OCI-M2 (cell line): ENCODE measurements around the gene SLC28A1.
"Not testable (repeated sequence)": the region's sequence is repeated elsewhere in the genome, so short reads cannot be mapped to it uniquely, and the experiment has no call there.

Experiments used
- DNase-seq: peaks from one replicate; lab custom pipeline; 2025; ENCODE audit not compliant: unreplicated experiment; lab: John Stamatoyannopoulos, UW

SLC28A1 gene

GRCh38 chr15:84909029-84909428 lies 24.6 kb downstream of the SLC28A1 start:
- no peak for DNase-seq

GRCh38 chr15:84909782-84910181 lies 25.3 kb downstream of the SLC28A1 start:
- no peak for DNase-seq

DNA sequence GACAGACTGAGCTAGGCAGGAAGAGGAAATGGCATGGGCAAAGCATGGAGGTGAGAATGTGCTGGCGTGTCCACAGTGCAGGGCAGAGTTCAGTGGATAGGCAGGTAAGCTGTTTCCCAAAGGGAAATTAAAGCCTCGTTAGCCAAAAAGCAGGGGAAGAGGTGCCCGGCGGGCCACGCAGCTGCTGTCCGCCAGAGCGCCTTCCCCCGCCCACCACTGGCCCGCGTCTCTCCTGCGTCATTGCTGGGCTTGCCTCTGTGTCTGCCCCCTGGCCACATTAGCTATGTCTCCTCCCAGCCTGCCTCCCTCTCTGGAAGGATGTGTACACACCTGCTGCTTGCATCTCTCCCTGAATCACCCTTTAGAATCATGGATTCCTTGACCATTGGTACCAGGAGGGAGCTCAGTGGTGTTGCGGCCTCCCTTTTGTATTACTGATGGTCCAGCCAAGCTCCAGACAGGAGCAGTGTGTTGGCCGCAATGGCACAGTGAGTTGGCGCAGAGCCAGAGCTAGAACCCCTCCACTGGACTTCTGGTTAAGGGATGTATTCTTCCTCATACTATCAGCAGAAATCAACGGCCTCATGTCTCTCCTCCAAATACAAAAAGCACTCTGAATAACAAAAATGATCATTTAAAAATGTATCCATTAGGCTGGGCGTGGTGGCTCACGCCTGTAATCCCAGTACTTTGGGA lies 26.6 kb downstream of the SLC28A1 start:
- DNase-seq, result no peak

DNA sequence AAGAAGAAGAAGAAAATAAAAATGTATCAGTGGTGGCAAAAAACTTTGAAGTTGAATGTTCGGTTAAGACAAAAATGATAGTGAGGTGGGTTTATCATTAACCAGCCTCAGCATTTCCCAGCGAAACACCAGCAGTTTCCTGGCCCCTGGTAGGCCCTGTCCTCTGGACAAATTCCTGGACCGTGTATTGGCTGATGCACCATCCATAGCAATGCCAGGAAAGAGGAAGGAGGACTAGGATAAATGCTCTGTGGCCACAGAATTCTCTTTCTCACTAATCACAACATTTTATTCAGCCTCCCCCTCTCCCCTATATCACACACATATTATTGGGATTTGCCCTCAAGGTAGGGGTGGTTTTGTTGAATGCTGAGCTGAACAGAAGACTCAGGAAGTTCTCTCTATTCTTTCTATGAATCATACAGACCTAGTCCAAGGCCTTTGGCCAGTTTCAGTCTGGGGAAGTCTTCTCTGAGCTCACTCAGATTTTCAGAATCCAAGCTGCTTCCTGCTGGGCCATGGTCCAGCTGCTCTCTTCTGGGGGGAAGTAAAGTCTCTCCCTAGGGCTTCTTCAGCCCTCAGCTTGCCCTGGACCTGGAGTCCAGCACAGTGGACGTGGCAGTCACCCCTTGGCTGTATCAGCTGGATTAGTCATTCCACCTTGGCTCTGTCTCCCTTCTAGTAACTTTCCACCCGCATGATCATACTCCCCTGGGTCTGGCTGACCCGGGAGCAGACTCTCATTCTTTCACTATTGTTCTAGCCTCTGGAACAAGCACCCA lies 27.6 kb downstream of the SLC28A1 start:
- DNase-seq, result no peak

DNA sequence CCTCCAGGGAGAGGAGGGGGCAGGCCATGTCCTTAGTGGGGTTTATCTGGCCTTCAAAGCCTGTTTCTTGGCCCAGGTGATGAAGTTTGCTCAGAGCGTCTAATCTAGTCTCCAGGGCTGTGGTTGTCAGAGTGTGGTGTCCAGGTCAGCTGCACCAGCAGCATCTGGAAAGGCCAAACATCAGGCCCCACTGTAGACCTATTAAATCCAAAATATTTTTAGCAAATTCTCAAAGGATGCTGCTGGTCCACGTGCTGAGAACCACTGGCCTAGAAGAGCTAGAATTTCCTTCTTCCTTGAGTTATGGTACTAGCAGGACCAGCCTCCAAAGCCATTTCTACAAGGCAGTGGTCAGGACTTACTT lies 28.9 kb downstream of the SLC28A1 start:
- no peak for DNase-seq

DNA sequence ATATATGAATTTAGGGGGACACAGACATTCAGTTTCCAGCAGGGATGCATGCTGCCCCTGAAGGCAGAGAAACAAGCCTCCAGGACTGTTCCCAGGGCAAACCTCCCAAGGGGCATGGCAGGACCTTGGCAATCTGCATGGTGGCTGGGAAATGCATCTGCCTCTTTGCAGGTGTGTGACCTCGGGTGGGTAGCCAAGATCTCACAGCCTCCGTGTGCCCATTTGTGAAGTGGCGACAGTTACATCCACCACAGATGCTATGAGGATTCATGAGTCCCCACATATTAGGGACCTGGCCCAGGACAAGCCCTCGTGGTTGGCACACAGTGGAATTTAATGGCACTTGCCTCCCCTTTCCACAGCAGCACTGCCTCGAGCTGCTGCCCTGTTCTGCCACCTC lies 29.9 kb downstream of the SLC28A1 start:
- DNase-seq, result no peak

DNA sequence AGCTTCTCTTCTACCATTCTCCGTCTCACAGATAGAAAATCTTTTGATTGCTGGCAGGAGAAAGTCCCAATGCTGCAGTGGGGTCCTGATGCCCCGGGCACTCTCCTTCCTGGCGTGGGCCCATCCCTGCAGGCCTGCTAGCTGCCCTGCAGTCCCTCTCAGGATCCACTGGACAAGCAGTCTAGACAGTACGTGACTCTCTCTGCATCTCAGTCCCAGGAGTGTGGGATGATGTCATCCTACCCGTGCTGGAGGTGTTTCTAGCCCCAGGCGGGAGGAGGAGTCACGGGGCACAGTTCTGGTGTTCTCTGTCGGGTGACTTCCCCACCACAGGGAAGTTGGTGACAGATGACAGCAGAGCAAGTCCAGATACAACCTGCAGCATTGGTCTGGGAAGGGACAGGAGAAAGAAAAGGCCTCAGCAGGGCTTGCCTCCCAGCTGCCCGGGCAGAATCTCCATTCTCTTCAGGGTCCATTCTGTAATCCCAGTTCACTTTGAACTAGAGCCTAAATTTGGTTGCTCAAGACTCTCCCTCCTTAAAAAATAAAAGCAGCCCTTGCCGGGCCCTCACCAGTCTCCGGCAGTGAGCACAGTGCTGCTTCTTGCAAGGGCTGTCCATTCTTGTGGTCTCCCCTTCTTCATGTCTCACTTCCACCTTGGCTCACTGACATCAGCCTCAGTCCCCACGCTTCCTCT lies 30.6 kb downstream of the SLC28A1 start:
- no peak for DNase-seq

GRCh38 chr15:84915606-84915958 lies 31.1 kb downstream of the SLC28A1 start:
- no peak for DNase-seq

- DNase-seq, result no peak
Observed at GRCh38 chr15:84917452-84917851, 33.0 kb downstream of the SLC28A1 start.

- no peak for DNase-seq
Observed at GRCh38 chr15:84919106-84919667, 34.7 kb downstream of the SLC28A1 start.

GRCh38 chr15:84921121-84921520 lies 36.7 kb downstream of the SLC28A1 start:
- DNase-seq, result no peak

DNA sequence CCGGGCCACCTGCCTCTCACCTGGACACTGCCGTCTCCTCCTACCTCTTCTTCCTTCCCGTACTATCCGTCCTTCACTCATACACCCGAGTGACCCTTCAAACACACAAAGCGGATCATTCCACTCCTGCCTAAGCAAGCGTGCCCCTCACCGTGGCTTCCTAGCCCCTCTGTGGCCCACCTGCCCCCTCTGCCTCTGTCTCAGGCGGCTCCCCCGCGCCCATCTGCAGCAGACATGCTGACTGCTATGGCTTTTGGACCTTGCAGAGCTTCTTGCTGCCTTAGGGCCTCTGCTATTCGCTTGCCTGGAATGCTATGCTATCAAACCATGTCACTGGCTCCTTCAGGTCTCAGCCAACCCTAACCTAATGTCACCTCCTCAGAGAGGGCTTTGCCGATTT lies 38.1 kb downstream of the SLC28A1 start:
- no peak for DNase-seq

DNA sequence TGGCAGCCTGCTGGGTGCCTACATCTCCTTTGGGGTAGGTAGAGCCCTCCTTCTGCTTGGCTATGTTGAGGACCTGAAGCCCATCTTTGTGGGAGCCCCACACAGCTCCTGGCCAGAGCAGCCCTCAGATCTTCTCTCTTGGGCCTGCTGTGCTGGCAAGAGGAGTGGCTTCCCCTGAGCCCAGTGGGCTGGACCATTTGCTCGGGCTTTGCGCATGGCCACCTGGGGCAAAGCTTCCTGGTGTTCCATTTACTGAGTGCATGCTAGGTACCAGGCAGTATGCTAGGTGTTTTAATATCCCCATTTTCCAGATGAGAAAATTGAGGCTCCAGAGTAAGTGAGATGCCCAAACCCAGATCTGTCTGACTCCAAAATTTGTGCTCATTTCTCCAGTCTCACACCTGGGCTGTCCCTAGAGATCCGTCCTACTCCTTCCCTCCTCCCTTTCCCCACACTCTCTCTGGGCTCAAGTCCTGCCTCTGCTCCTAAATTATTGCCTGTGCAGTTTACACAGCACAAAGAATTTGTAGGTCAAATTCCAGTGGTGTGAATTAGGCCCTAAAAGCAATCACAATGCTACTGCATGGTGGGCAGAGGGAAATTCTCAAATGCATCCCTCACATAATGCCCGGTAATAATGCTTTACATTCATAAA lies 39.7 kb downstream of the SLC28A1 start:
- no peak for DNase-seq

- not testable (repeated sequence) for DNase-seq
Observed at GRCh38 chr15:84924821-84925569, 40.5 kb downstream of the SLC28A1 start.

GRCh38 chr15:84925906-84926305 lies 41.4 kb downstream of the SLC28A1 start:
- no peak for DNase-seq

GRCh38 chr15:84926491-84927230 lies 42.2 kb downstream of the SLC28A1 start:
- no peak for DNase-seq

GRCh38 chr15:84928843-84929168 lies 44.3 kb downstream of the SLC28A1 start:
- no peak for DNase-seq

- DNase-seq, result no peak
Observed at GRCh38 chr15:84929795-84930603, 45.5 kb downstream of the SLC28A1 start.
